ENCODE measurements around the gene DIPK2A. TPM values are rescaled to one million over a fixed set of nuclear protein-coding genes. Genes with fewer than 3 reads are reported as not detected.

Gene DIPK2A
- 29.6 and 63.4 TPM in 2 replicates for total RNA-seq

GRCh38 chr3:143971359-143972154, at the start of gene DIPK2A:
TSS of gene DIPK2A (plus strand) at chr3:143971823. CDS start at chr3:143972333, 510 bp downstream.

Other genes with a start within 250 kb of the DIPK2A start
- gene SLC9A9, start 123.4 kb upstream of the DIPK2A start, total RNA-seq: 3.0 and 3.1 TPM in 2 replicates